ENCODE results near the gene SUGP1. TPM values are rescaled to one million over a fixed set of nuclear protein-coding genes. Genes with fewer than 3 reads are reported as not detected.
A peak's percentile ranks its signal among the peaks of the same experiment; 100 is the strongest.

Gene SUGP1
- polyA plus RNA-seq, 3 donors = 17.4 to 38.8 (median 18.1) TPM

- H2AFZ ChIP-seq (ENCODE audit: insufficient read depth, low read depth, low read length, poor library complexity, severe bottlenecking) = no peak overlapping the region
- no peaks in the 10 kb centered on the region for H3K9me3 ChIP-seq (replicated peaks in 1 of 2; ENCODE audit: control insufficient read depth in 1 of 2, insufficient read depth in 1 of 2, low read length in 2 of 2)
- no peak for DNase-seq
- H3K27me3 Mint-ChIP-seq (ENCODE audit: low read depth in 3 of 3) = no peaks in the 10 kb centered on the region
- peaks cover 69 to 98% of the 10 kb centered on the region in 2 donors for H3K36me3 Mint-ChIP-seq
- H3K4me1 Mint-ChIP-seq = no peaks in the 10 kb centered on the region
- no peak for TF ChIP-seq CTCF (IDR thresholded peaks at IDR 0.05)
- H3K9ac ChIP-seq (ENCODE audit: insufficient read depth, low read length, poor library complexity, severe bottlenecking) = no peak overlapping the region
- no peaks in the 10 kb centered on the region for H3K9me3 Mint-ChIP-seq
- no peak overlapping the region for H3K27ac ChIP-seq (ENCODE audit: low read depth in 1 of 2, low read length in 2 of 2)
- no peaks in the 10 kb centered on the region for H3K4me1 ChIP-seq (ENCODE audit: control insufficient read depth in 1 of 2, insufficient read depth in 2 of 2, low read length in 2 of 2)
- H3K79me2 ChIP-seq (ENCODE audit: insufficient read depth, low read length) = no peaks in the 10 kb centered on the region
- H3K27ac Mint-ChIP-seq = peak overlapping the region in 2 of 7 donors; percentile 38 to 67
- WGBS (ENCODE audit: insufficient coverage) = 91% methylated on average over 9 of the region's 10 CpGs
- no peak overlapping the region for H3K4me3 ChIP-seq (replicated peaks in 1 of 3; ENCODE audit: low read depth in 2 of 3, low read length in 3 of 3)
- no peak overlapping the region for H3K4me2 ChIP-seq (replicated peaks; ENCODE audit: extremely low read depth, low read length, poor library complexity, severe bottlenecking)
- H3K36me3 ChIP-seq (replicated peaks in 1 of 2; ENCODE audit: control insufficient read depth in 1 of 2, insufficient read depth in 2 of 2, low read length in 2 of 2) = peaks cover 88 to 100% of the 10 kb centered on the region in 2 donors
- H3K27me3 ChIP-seq (ENCODE audit: control insufficient read depth in 2 of 2, insufficient read depth in 2 of 2, low read length in 2 of 2) = no peaks in the 10 kb centered on the region
- intact Hi-C loops (cut with micrococcal nuclease) = no loop called here
- peaks cover 21% of the 10 kb centered on the region for H4K20me1 ChIP-seq (ENCODE audit: insufficient read depth, low read length)
- H3K4me3 Mint-ChIP-seq = no peak overlapping the region
These were observed 27.2 kb upstream of the SUGP1 start for GRCh38 chr19:19347401-19348110.

GRCh38 chr19:19345970-19346369 lies 25.7 kb upstream of the SUGP1 start:
- no peak for TF ChIP-seq CTCF (IDR thresholded peaks at IDR 0.05)
- no peak overlapping the region for H3K4me3 ChIP-seq (replicated peaks in 1 of 3; ENCODE audit: low read depth in 2 of 3, low read length in 3 of 3)
- H3K27me3 ChIP-seq (ENCODE audit: control insufficient read depth in 2 of 2, insufficient read depth in 2 of 2, low read length in 2 of 2) = no peaks in the 10 kb centered on the region
- H3K36me3 ChIP-seq (replicated peaks in 1 of 2; ENCODE audit: control insufficient read depth in 1 of 2, insufficient read depth in 2 of 2, low read length in 2 of 2) = peaks cover 91 to 100% of the 10 kb centered on the region in 2 donors
- DNase-seq = no peak
- H3K4me1 ChIP-seq (ENCODE audit: control insufficient read depth in 1 of 2, insufficient read depth in 2 of 2, low read length in 2 of 2) = no peaks in the 10 kb centered on the region
- Mint-ChIP-seq H3K36me3 (peaks cover 76 to 98% of the 10 kb centered on the region in 2 donors), H3K27ac (peak overlapping the region in 1 of 7 donors; percentile 36), H3K4me3 (no peak overlapping the region), H3K27me3 (ENCODE audit: low read depth in 3 of 3) (no peaks in the 10 kb centered on the region), H3K4me1 (no peaks in the 10 kb centered on the region), H3K9me3 (no peaks in the 10 kb centered on the region)
- no peaks in the 10 kb centered on the region for H3K79me2 ChIP-seq (ENCODE audit: insufficient read depth, low read length)
- intact Hi-C loops (cut with micrococcal nuclease) = no loop called here
- no peak overlapping the region for H3K9ac ChIP-seq (ENCODE audit: insufficient read depth, low read length, poor library complexity, severe bottlenecking)
- WGBS (ENCODE audit: insufficient coverage) = 97% methylated on average over 9 of the region's 11 CpGs
- H3K27ac ChIP-seq (ENCODE audit: low read depth in 1 of 2, low read length in 2 of 2) = no peak overlapping the region
- H3K4me2 ChIP-seq (replicated peaks; ENCODE audit: extremely low read depth, low read length, poor library complexity, severe bottlenecking) = no peak overlapping the region
- no peaks in the 10 kb centered on the region for H3K9me3 ChIP-seq (replicated peaks in 1 of 2; ENCODE audit: control insufficient read depth in 1 of 2, insufficient read depth in 1 of 2, low read length in 2 of 2)
- peaks cover 21% of the 10 kb centered on the region for H4K20me1 ChIP-seq (ENCODE audit: insufficient read depth, low read length)
- H2AFZ ChIP-seq (ENCODE audit: insufficient read depth, low read depth, low read length, poor library complexity, severe bottlenecking) = no peak overlapping the region

Data from CD14-positive monocyte (primary cell).